ENCODE measurements around the gene LRRC8D.

GRCh38 chr1:89894210-89895201 lies 73.7 kb downstream of the LRRC8D start:
- TF ChIP-seq KLF1 (tag; IDR thresholded peaks at IDR 0.05) (no peak), ZNF507 (tag; conservative IDR thresholded peaks at IDR 0.05) (no peak), POLR3A (IDR thresholded peaks at IDR 0.05; ENCODE audit: borderline replicate concordance, extremely low read depth, insufficient read depth, insufficient read length) (no peak), DIDO1 (tag; IDR thresholded peaks at IDR 0.05; ENCODE audit: low read depth) (no peak)
- TF ChIP-seq, protein P1, sequence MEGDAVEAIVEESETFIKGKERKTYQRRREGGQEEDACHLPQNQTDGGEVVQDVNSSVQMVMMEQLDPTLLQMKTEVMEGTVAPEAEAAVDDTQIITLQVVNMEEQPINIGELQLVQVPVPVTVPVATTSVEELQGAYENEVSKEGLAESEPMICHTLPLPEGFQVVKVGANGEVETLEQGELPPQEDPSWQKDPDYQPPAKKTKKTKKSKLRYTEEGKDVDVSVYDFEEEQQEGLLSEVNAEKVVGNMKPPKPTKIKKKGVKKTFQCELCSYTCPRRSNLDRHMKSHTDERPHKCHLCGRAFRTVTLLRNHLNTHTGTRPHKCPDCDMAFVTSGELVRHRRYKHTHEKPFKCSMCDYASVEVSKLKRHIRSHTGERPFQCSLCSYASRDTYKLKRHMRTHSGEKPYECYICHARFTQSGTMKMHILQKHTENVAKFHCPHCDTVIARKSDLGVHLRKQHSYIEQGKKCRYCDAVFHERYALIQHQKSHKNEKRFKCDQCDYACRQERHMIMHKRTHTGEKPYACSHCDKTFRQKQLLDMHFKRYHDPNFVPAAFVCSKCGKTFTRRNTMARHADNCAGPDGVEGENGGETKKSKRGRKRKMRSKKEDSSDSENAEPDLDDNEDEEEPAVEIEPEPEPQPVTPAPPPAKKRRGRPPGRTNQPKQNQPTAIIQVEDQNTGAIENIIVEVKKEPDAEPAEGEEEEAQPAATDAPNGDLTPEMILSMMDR (IDR thresholded peaks at IDR 0.05 in 2 of 3, conservative IDR thresholded peaks at IDR 0.05 in 1 of 3; ENCODE audit: insufficient read depth in 2 of 3, low read depth in 1 of 3, low read length in 3 of 3), result no peak
